ENCODE measurements around the gene OBP2A. TPM values are rescaled to one million over a fixed set of nuclear protein-coding genes. Genes with fewer than 3 reads are reported as not detected.

Gene OBP2A, protein sequence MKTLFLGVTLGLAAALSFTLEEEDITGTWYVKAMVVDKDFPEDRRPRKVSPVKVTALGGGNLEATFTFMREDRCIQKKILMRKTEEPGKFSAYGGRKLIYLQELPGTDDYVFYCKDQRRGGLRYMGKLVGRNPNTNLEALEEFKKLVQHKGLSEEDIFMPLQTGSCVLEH
- 0.14 TPM in 1 of 5 replicates, not detected in the others for total RNA-seq (2022; extraction: Qiagen RNA extraction)

DNA sequence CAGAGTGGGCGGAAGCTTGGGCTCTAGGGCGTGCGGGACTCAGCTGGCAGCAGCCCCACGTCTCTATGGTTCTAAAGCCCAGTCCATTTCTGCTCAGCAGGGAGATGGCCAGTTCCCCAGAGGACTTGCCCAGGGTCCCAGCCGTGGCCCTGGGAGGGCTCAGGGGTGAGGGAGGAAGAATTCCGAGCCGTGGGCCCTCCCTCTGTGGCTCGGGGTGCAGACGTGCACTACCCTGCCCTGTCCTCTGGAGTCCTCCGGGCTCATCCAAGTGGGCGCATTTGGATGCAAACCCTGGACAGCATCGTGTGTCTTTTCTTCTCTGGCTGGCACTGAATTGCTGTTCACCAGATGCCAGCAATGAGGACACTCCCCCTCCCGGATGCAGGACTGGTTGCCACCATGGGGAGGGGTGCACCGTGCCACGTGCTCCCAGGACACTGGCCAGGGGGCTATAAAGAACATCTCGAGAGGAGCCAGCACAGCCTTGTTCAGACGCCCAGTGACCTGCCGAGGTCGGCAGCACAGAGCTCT, at the start of gene OBP2A:
Gene OBP2A (plus strand): TSS at position 481 of the 531 bp plus-strand sequence. CDS start 55 bp downstream, outside the sequence.

DNA sequence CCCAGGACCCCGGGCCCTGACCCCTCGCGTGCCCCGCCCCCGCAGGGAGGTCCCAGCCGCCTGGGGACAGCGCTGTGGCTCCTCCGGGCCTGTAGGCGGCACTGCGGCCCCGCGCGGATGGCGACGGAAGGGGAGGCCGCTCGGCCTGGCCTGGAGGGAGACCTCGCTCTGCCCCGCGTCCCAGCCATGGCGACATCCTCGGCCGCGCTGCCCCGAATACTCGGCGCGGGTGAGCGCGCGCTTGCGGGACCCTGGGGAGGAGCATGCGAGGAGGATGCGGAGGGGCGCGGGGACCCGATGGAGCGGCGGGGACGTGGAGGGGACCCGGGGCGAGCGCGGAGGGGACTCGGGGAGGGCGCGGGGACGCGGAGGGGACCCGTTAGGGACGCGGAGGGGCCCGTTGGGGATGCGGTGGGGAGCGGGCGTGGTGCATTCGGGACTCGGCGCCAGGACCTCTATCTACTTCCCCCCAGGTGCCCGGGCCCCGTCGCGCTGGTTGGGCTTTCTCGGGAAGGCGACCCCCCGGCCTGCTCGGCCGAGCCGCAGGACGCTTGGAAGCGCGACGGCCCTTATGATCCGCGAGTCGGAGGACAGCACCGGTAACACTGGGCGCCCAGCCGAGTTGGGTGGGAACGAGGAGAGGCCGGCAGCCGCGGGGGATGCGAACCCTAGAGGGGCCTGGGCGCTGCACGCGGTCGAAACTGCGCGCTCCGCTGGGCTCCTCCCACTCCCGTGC, 45.2 kb upstream of the OBP2A start, which contains the start of gene MRPS2:
Gene MRPS2 (plus strand): TSS at position 158 of the 736 bp plus-strand sequence. CDS start 29 bp downstream, at position 187.

DNA sequence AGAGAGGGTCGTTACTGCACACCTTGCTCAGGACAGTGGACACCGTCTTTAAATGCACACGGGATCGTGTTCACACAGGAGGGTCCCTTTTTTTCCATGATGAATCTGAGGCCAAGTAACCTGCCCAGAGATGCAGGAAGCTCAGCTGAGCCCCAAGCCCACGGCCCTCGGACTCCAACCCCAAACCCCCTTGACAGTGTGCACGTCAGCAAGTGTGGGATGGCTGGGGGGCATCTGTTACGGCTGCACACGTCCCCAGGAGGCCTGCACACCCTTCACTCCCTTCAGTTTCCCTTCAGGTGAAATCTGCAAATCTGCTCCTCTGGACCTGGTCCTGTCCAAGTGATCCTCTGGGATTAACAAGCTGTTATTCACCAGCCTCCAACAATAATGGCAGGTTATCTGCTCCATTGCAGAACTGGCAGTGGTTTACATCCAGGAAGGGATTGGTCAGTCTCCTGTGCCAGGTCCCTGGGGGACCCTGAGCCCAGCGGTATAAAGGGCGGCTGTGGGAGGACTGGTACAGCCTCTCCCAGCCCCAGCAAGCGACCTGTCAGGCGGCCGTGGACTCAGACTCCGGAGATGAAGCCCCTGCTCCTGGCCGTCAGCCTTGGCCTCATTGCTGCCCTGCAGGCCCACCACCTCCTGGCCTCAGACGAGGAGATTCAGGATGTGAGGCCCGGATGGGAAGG, 24.9 kb upstream of the OBP2A start, which contains the start of gene LCN1:
Gene LCN1 (plus strand): TSS at position 525 of the 692 bp plus-strand sequence. CDS start 58 bp downstream, at position 583.

DNA sequence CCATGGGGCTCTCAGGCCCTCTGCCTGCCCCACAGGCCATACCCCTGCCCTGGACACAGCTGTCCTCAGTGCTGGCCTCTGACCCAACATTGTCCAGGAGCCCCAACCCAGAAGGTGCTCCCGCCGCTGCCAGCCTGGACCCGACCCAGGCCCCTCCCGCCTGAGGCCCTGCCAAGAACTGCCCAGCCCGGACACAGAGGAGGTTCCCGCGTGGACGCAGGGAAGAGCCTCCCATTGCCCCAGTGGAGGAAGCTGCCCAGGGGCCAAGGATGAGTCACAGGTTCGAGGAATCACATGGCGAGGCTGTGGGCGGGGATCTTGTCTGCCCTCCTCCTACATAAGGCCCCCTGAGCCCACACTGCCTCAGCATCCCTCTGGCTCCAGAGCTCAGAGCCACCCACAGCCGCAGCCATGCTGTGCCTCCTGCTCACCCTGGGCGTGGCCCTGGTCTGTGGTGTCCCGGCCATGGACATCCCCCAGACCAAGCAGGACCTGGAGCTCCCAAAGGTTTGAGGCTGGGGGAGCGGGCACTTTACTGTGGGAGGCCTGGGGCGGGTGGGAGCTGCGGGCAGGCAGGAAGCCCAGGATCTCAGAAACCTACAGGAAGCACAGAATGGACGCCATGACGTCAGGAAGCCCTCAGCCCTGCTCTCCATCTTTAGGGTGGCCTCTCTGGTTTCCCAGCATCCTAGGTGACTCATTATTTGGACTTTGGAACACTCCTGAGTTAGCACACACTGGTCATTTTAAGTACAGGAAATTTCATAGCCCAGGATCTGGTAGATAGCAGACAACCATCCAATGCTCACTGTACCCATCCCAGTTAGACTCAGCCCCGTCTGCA, 15.7 kb downstream of the OBP2A start, which contains the start of gene PAEP:
Gene PAEP (plus strand): TSS at position 366 of the 844 bp plus-strand sequence.

Other genes starting within 250 kb of the OBP2A start
- 15.2 to 20.2 TPM (median 18.8 TPM) in 5 replicates for gene PPP1R26, start 66.3 kb upstream of the OBP2A start, total RNA-seq (2022; extraction: Qiagen RNA extraction)
- 104 to 133 TPM (median 129 TPM) in 5 replicates for gene MRPS2, start 45.4 kb upstream of the OBP2A start, total RNA-seq (2022; extraction: Qiagen RNA extraction)
- gene LCN1, start 24.7 kb upstream of the OBP2A start, total RNA-seq (2022; extraction: Qiagen RNA extraction), result 0.15 to 0.20 TPM in 2 of 5 replicates, not detected in the others
- 0.27 to 0.46 TPM (median 0.37 TPM) in 5 replicates for gene PAEP, start 15.6 kb downstream of the OBP2A start, total RNA-seq (2022; extraction: Qiagen RNA extraction)
- gene GLT6D1, start 93.4 kb downstream of the OBP2A start, total RNA-seq (2022; extraction: Qiagen RNA extraction), result not detected in 5 replicates
- gene LCN9, start 117.2 kb downstream of the OBP2A start, total RNA-seq (2022; extraction: Qiagen RNA extraction), result 0.13 to 0.16 TPM in 2 of 5 replicates, not detected in the others
- 0.09 to 0.12 TPM in 2 of 5 replicates, not detected in the others for gene SOHLH1, start 153.4 kb downstream of the OBP2A start, total RNA-seq (2022; extraction: Qiagen RNA extraction)
- gene KCNT1, start 156.1 kb downstream of the OBP2A start, total RNA-seq (2022; extraction: Qiagen RNA extraction), result not detected in 5 replicates